ENCODE measurements around the gene STX8.

The STX8 gene

GRCh38 chr17:9236286-9237052 is 339.2 kb downstream of the STX8 start:
- DNase-seq: no peak

GRCh38 chr17:9235346-9235745 is 340.3 kb downstream of the STX8 start:
- no peak for DNase-seq

DNA sequence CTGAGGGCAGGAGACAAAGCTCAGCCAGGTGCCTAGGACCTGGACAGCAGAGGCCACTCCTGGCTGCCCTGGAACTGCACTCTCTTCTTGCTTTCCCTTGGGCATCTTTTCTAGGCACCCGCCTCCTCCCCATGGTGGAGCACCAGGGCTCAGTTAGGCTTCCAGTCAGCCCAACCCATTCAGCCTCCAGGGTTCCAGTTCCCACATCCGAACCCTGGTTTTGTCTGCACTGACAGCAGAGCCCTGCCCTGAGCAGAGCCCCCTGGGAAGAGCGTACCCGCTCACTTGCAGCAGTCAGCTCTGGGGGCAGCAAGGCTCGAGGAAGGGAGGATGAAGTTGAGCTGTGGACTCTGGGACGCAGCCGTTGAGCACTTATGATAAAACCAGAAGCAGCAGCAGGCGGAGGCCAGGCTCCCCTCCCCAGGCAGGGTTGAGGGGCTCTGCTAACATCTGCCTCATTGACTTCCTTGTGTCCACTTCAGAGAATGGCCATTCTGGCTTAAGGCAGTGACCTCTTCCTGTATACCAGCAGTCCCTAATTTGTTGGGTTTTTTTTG is 341.2 kb downstream of the STX8 start:
- DNase-seq: no peak

DNA sequence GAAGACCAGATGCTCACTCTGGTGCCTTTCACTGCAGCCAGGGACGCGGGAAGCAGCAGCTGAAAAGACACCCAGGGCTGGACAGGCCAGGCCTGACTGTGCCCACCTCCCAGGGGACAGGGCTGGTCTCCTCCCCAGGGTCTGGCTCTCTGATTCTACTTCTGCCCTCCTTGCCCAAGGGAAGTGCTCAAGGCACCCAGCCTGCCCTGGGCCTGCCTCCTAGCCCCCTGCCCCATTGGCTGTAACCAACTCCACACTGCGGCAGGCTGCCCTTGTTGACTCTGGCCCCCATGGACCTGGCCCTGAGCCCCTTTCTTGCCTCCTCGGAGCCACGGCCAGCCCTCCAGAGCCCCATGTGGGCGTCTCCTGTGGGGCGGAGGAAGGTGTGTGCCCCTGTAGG is 341.9 kb downstream of the STX8 start:
- no peak for DNase-seq

DNA sequence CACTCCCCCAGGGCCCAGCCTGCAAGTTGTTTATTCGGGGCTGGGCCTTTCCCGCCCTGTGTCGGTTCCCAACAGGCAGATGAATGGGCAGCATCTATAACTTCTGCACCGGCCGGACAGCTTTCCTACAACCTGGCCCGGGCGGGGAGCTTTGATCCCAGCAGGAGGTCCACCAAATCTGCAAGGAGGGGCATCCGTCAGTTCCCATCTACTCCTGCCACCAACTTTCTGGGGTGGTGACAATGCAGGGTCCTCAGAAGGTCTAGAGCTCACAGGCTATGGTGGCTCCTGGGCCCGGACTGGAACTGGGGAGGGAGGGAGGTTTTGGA is 342.4 kb downstream of the STX8 start:
- no peak for DNase-seq

DNA sequence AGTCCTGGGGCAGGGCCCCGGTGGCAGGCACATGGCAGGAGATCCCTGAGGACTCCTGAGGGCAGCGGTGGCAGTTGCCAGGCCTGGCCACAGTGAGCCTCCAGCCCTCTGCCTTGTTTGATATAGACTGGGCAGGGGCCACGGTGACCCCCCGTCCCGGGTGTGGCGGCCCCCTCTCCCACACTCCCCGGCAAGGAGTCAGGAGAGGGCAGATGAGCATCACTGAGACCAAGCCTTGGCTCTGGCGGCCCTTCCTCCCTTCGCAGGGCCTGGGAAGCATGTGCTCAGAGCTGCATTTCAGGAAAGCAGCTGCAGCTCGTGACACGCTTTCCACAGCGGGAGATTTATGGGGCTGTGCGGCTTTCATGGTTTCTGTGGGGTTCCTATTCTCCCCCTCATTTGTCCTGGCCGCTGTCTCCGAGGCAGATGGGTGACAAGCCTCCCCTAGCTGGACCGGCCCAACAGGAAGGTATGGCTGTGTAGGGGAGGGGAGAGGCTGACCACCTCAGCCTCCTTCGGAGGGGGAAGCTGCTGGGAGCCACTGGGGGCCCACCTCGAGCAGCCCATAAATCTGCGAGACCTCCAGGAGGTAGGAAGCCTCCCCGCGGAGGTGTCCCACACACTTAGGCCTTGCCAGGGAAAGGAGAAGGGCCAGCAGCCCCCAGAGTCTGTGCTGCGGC is 342.9 kb downstream of the STX8 start:
- DNase-seq: no peak

DNA sequence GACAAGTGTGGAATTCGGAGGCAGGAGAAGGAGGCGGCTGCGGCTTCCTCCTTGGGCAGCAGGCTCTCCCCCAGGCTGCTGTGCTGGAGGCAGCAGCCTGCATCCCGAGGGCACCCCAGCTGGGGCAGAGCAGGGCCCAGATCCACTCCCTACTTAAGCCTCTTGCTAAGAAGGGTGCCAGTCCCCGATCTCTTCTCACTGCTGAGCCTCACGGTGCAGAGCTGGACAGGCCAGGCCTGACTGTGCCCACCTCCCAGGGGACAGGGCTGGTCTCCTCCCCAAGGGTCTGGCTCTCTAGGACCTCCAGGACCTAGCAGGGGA is 343.5 kb downstream of the STX8 start:
- no peak for DNase-seq

GRCh38 chr17:9231449-9232154 is 344.0 kb downstream of the STX8 start:
- no peak for DNase-seq

DNA sequence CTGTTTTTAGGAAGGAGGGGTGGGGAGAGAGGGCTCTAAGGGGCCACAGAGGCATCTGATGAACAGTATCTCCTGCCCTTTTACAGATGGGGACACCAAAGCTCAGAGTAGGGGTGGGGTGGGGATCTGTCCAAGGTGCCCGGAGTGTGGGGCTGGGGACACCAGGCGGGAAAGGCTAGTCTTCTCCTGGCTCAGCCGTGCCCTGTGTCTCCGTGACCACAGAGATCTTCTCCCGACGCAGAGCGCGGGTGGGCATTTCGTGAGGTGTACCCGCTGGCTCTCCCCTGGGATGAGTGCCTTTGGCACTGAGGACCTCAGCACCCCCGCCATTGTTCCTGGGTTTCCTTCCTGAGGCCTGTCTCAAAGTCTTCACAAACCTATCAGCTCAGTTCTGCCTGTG is 344.8 kb downstream of the STX8 start:
- no peak for DNase-seq

DNA sequence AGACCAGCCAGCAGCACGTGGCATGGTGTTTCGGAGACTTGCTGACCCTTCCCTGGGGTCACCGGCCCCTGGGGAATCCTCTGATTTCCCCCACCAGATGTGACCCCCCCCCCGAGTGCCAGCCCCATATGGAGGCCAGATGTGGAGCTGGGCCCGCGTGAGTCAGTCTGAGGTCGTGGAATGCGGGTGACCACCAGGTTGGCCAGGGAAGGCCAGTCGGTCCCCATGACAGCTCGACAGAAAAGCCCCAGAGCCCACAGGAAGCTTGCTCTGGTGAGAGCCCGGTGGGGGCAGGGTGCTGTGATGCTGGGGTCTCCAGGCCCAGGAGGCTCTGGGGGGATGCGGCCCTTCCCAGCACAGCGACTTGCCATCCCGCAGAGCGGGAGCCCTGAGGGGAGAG is 345.3 kb downstream of the STX8 start:
- DNase-seq: no peak

DNA sequence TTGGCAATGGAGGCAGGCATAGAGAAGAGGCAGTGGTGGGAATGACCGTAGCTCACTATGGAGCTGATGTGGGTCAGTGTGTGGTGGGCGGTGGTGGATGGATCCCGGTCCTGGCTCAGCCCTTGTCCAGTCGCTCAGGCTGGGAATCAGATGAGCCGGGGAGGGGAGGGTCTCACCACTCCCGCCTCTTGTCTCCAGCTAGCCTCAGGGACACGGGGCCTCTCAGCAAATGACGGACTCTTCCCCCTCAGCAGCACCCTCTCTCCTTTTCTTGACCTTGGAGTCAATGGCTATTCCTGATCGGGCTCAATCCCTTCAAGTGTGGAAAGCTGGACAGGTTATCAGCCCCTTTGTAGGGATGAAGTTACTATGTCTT is 345.8 kb downstream of the STX8 start:
- DNase-seq: no peak

DNA sequence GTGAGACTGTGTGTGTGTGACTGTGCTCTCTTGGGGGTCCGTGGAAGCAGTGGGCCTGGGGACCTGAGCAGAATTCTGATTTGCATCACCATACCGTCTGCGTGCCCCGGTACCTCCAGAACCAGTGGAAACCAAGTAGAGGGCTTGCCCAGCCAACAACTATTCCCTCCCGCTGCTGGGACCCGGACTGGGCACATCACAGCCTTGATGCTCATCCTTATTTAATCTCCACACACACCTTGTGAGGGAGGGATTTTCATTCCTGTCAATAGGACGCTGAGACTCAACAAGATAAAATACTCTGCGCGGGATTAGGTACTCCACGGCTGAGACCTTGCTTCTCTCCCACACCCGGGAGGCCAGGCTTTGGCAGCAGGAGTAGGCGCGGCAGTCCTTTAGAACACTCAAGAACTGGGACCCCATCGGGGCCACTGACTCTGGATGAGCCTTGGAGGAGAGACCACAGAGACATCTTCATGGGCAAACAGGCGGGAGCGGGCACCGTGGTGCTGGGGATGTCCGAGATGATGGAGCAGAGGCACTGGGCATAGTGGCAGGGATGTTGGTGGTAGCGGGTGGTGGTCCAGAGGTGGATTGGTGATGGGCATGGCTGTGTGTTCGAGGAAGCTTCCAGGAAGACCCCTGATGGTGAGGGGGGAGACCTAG is 346.3 kb downstream of the STX8 start:
- DNase-seq: no peak

- no peak for DNase-seq
Observed at GRCh38 chr17:9228408-9229159, 347.0 kb downstream of the STX8 start.

DNA sequence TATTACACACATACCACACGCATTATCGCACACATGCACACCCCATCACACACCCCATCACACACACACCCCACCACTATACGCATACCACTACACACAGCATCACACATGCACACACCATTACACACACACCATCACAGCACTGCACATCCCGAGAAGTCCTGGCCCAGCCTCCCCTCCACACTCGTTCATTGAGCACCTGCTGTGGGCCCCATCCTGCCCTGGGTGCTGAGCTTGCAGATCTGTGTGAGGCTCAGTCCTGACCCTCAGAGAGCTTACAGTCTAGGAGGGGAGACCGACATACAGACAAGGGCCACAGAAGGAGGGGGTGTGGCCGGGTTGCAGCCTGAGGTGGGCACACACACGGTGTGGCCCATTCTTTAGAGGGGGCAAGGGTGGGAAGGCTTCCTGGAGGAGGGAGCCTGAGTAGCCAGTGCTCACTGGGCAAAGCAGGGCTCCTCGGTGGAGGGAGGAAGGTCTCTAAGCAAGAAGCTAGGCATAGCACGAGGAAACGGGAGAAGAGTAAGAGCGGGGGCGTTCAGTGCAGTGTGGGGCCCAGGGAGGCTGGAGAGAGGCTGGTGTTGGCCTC is 347.7 kb downstream of the STX8 start:
- no peak for DNase-seq

- no peak for DNase-seq
Observed at GRCh38 chr17:9226794-9227135, 348.9 kb downstream of the STX8 start.

DNA sequence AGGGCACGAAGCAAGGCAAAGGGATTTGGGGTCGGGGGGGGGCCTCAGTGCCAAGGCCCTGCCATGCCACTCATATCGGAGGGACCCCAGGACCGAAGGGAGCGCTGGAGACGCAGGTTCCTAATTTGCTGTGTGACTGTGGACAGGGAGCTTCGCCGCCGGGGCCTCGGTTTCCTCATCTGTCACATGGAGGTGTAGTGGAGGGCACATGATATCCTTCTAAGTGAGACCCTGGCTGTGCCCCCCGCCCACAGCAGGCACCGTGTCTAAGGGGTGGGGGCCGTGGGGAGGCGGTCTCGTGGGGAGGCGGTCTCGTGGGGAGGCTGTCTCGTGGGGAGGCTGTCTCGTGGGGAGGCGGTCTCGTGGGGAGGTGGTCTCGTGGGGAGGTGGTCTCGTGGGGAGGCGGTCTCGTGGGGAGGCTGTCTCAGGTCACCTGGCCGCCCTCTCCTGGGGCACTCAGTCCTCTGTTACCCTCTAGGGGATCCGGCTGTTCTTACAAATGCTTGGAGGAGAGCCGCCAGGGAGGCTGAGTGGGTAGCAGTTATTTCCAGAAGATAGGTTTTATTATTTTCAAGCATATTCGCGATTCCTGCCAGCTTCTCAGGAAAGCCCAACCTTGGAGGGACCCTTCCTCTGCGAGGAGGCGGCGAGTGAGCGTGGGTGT is 349.4 kb downstream of the STX8 start:
- no peak for DNase-seq

DNA sequence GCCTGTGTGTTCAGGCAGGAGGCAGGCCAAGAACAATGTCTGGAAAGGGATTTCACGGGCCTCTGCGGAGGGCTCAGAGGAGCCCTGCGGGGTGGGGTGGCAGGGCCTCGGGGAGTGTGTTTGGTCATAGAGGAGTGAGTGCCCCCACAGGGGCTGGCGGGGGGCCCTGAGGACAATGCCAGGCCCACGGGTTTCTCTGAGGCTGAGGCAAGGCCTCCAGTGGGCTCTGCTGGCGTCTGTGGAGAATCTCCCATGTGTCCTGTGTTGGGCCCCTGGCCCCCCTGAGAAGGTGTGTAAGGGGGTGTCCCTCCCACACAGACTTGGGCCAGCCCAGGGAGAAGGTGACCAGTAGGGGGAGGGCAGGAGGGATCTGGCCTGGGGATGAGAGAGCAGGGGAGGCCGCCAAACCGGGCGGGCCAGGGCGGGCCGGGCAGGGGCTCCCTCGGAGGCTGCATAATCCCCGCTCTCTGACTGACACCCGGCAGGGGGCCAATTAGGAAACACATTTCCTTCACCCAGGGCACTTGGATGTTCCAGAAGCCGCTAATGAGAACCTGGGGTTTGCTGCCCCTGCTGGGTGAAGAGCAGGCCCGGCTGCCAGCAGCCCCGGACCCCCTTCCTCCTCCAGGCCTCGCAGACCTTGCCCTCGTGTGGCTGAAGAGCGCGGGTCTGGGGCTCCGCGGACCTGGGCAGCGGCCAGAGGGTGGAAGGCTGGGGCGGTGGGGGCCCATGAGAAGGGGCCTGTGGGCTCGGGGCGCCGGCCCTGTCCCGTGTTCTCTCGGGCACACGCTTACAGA is 350.1 kb downstream of the STX8 start:
- DNase-seq: no peak

DNA sequence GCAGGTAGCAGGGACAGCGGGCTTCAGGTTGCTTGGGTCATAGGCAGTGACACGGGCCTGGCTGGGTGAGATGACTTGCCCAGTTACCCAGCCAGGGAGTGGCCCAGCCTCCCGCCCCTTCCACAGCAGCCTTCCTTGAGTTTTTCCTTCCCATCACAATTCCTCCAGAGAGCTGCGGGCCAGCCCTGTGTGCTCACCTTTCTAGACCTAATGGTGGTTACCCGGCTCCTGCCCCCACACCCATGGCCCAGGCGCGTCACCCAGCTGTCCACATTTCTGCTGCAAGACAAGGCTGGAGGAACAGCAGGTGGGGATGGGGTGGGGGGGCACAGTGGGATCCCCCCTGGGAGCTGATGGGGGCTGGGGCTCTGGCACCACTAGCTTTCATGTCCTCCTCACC is 351.1 kb downstream of the STX8 start:
- no peak for DNase-seq

GRCh38 chr17:9223531-9223930 is 352.1 kb downstream of the STX8 start:
- DNase-seq: no peak

GRCh38 chr17:9221922-9222180 is 353.8 kb downstream of the STX8 start:
- DNase-seq: no peak

DNA sequence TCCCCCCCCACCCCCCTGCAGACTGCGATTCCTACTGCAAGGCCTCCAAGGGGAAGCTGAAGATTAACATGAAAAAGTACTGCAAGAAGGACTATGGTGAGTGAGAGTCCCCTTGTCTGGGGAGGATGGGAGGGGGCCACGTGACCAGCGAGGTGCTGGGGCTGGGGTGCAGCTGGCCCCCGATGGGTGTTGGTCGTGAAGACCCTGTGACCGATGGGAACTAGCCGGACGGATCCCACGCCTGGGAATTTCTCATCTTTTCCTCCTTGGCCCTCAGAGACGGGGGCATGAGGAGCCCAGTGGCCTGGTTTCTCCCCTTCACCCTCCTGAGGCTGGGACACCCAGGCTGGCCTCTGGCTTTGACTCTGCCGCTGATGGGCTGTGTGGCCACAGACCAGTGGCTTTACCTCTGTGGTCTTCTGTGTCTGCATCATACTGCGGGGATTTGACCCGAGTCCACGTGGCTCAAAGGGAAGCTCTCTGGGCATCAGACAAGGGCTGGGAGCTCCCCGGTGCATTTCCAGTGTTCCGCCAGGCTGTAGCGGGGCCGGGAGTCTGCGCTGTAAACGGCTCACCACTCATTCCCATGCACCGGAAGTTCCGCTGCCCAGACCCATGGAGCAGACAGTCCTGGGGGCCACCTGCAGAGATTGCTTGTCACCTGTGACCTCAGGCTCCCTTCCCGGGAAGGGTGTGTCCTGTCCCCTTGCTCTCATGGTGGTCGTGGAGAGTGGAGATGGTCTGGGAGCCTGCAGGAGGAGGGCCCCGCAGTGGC is 354.3 kb downstream of the STX8 start:
- no peak for DNase-seq

All from stimulated activated CD8-positive, alpha-beta memory T cell treated with anti-CD3 and anti-CD28 coated beads, Interleukin-4, amount 100 ng/mL, for 48 hours (primary cell).